Hypothalamus (tissue), 51 donors: ENCODE data around the gene C1GALT1.

Experiments
- DNase-seq, 51 donors: peaks; one replicate each; lab custom pipeline; 2025; lab: John Stamatoyannopoulos, UW

Gene C1GALT1

DNA sequence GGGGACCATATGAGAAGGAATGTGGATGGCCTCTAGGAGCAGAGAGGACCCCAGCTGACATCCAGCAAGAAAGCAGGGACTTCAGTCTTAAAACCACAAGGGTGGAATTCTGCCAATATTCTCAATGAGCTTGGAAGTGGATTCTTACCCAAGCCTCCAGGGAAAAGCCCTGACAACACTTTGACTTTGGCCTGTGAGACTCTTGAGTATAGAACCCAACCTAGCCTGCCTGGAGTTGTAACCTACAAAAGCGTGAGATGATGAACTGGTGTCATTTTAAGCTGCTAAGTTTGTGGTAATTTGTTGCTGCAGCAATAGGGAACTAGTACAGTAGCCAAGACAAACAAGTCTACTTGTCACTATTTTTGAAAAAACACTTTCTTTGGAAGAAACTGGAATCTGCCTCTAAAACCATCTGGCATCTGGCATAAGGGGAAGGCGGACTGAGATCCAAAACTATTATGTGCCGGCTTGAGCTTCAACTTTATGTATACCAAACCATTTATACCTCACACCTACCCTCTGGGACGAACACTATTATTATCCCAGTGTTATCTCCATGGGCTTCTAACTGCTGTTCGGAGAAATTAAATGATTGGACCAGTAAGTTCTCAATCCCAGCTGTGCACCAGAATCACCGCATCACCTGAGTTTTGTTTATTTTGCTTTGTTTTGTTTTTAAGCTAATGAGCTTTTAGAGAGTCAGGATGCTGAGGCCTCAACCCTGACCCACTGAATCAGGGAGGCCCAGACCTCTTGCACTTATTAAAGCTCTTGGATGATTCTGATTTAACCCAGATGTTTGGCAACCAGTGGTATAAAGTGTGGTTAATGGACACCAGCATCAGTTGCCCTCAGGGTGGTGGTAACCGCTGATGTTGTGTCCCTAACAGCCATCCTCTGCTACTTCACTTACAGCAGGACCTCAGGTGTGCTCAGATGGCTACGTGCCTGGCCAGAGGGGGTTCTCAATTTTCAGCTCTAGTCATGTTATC is 83.0 kb downstream of the C1GALT1 start:
- no peak for DNase-seq

DNA sequence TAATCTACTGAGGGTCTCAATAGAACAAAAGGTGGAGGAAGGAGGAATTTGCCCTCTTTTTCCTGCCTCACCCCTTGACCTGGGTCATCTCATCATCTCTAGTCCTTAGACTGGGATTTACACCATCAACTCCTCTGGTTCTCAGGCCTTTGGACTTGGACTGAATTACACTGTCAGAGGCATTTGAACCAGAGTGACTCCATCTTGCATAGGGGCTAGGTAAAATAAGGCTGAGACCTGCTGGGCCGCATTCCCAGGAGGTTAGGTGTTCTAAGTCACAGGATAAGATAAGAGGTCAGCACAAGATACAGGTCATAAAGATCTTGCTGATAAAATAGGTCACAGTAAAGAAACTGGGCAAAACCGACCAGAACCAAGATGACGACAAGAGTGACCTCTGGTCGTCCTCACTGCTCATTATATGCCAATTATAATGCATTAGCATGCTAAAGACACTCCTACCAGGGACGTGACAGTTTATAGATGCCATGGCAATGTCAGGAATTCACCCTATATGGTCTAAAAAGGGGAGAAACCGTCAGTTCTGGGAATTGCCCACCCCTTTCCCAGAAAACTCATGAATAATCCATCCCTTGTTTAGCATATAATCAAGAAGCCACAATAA is 84.0 kb downstream of the C1GALT1 start:
- DNase-seq = no peak

DNA sequence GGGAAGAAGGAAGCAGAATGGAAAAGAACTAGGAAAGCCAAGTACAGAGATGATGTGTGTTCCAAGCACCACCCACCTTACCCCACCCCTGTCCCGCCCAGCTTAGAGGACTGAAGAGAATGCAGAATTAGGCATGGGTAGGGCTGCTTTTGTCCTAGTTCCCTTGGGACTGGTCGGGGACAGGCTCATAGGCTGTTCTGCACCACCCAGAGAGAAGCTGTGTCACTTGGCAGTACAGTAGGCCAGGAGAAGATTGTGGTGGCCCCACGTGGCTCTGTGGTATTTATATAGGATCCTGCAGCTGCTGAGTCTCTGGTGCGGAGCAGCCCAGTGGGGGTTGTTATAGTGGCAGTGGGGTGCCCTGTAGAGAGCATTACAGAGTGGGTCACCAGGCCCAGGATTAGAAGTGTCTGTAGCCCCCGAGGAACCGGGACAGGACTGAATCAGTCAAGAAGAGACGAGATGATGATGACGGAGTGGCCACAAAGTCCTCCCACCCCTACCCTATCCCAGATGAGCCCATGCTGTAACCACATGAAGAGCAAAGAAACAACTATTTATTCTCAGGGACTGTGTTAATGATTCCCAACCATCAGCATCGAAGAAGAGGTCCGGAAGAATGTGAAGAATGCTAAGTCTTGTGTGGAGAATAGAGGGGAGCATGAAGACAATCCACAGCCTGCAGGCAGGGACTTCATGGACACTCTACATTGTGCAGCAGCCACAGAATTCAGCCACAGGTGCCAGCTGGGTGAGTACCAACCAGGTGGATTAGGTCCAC is 88.9 kb downstream of the C1GALT1 start:
- no peak for DNase-seq

DNA sequence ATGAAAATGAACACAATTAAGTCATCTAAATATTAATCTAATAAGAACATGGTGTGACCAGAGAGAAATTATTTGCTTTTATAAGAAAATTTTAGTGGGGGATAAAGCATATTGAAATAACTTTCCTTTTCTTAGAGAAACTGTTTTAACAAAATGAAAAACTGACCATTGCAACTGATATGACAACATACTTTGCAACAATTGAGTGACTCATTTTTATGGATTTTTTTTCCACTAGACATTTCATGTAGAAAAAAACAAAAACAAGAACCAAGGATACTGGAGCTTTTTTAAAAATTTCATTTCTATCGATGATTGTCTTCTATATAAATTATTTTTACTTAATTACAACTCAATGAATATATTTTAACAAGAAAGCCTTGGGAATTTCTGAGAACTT is 90.0 kb downstream of the C1GALT1 start:
- DNase-seq = no peak

DNA sequence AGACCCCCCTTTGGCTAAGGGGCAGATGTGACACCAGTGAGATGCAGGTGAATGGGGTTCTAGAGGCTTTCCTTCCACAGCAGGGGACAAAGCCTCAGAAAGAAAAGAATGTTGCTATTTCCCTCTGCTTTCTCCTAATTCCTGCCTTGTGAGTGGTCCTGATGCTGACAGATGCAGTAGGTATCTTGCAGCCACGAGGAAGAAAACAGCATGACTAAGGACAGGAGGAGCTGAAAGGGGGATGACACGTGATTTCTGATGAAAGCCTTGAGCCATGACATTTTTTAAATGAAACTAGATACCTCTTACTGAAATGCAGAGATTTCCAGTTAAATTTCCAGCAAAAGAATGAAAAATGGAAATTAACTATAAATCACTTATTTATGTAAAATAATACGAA is 92.4 kb downstream of the C1GALT1 start:
- no peak for DNase-seq

DNA sequence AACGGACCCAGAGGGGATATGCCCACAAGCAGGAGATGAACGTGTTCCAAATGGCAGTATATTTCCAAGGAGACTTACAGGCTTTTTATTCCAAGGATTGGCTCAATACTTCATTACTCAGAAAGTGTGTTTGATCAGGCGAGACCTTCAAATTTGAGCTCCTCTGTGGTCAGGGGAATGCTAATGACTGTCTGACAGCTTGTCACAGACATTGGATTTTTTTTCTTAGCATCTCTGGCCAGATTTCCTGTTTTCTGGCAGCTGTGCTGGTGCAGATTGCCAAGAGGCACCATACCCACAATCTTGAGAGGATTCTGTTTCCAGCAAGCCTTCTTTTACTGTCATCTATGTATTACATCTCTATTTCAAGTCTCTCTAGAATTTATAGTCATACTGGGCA is 93.8 kb downstream of the C1GALT1 start:
- no peak for DNase-seq

DNA sequence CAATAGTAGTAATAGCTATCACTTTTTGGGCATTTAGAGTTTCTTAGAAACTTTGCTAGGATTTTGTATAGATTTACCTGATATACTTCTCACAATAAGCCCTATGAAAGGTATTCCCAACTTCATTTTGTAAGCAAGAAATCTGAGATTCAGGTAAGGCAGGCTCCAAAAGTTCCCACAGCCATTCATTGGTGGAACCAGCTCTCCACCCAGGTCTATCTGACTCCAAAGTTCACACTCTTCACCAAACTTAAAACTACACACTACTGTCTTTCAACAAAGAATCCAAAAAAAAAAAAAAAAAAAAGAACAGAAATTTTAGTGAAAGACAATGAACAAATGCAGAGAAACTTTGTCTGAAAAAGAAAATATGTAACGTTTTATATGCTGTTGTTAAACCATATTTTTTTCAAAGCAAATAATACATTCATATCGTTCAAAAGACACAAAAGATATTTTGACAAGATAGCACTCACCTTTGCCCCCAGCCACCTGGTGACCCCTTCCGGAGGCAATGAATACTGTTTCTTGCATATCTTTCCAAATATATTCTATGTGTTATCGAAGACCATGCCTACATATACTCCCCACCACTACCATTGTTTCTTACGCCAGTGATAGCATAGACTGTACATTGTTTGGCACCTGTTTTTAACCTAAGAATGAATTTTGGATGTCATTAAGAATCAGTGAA is 108.2 kb downstream of the C1GALT1 start:
- no peak for DNase-seq

DNA sequence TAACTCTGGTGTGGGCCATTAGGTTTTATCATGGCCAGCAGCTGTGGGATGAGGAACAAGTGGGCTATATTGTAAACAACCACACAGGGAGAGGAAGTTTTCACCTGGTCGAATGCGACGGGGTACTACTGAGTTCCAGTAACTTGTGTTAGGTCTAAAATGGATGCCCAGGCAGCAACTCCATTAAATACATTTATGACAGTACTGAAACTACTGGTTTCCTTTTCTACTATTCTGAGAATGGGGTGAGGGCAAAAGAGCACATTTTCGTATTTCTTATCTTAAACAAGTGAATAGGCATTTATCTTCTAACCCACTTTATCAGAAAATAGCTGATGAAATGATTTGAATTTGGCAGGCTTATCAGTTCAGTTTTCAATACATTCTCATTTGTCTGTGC is 109.7 kb downstream of the C1GALT1 start:
- no peak for DNase-seq

DNA sequence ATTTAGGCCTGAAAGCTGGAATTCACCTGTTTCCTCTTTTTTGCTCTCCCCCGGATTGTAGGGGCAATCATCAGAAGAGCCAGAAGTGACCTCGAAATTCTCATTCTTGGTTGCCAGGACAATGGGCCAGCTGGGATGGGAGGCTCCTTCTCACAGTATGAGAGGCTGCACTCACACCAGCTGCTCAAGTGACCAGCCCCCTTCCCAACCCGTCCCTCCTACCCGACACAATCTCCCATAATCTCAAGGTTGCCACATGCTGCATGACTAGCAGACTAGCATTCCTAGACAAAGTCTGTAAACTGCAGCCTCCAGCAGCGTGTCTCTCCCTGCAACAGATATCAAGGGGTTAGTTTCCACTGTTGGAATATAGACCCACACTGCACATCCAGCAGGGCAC is 110.3 kb downstream of the C1GALT1 start:
- DNase-seq = no peak

DNA sequence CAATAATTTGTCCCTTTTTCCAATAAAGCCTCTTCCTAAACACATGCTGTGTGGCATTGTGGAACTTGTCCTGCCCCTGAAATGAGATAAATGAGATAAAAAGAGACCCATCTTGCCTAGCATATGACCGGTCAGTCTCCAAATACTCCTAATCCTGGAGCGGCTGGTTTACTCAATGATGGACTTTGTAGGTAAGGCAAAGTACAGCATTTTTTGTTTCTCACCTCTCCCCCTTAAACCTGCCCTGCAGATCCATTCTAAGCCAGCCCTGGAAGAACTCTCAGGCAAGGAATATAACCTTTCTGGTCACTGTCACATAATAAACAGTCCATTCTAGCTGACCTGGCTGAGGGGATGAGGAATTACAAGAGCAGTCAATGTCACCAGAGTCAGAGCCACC is 110.7 kb downstream of the C1GALT1 start:
- DNase-seq = no peak

DNA sequence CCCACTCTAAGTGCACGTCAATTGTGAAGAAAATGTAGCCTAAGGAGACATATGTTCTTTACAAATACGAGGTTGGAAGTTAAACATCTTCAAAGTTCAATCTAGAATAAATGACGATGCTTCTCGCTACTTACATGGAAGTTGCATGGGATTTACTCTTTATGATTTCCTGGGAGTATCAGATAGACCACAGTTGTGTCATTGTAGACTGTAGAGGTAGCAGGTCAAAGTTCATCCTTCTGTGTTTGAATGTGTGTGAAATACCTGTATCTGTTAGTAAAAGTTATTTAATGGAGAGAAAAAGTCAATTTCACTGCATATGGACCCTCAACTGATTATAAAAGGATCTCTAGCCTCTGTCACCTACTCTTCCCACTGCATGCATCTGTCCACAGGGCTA is 112.6 kb downstream of the C1GALT1 start:
- no peak for DNase-seq
